Renal cortical epithelial cell (primary cell): ENCODE results near the gene NTN5. TPM values are rescaled to one million over a fixed set of nuclear protein-coding genes. Genes with fewer than 3 reads are reported as not detected.
A peak's percentile ranks its signal among the peaks of the same experiment; 100 is the strongest.
"Not testable (repeated sequence)": the region's sequence is repeated elsewhere in the genome, so short reads cannot be mapped to it uniquely, and the experiment has no call there.

Source experiments
- DNase-seq: peaks from one replicate; pipeline ENCODE4 v3.0.0-alpha.2; 2011; ENCODE audit warnings: low read depth
- total RNA-seq: library from RNA; depleted of rRNA; stranded (reverse); fragments of >200 nt; gene quantifications from 2 replicates; pipeline ENCODE4 v1.2.3, GENCODE V29; 2014

NTN5 gene
- total RNA-seq, 1 donor from 2014 or later = 0.40 TPM

- DNase-seq = no peak
Measured at GRCh38 chr19:48670699-48671445, 1.9 kb downstream of the NTN5 start.

- no peak for DNase-seq
Measured at GRCh38 chr19:48669903-48670668, 2.7 kb downstream of the NTN5 start.

GRCh38 chr19:48668761-48669160 is 4.1 kb downstream of the NTN5 start:
- no peak for DNase-seq

- DNase-seq = no peak
Measured at GRCh38 chr19:48668332-48668731, 4.5 kb downstream of the NTN5 start.

GRCh38 chr19:48665786-48666185 is 7.0 kb downstream of the NTN5 start:
- no peak for DNase-seq

GRCh38 chr19:48664476-48664875 is 8.3 kb downstream of the NTN5 start:
- no peak for DNase-seq

GRCh38 chr19:48663667-48664066 is 9.2 kb downstream of the NTN5 start:
- DNase-seq = no peak

GRCh38 chr19:48661711-48662090 is 11.1 kb downstream of the NTN5 start:
- DNase-seq = no peak

GRCh38 chr19:48660852-48661710 is 11.7 kb downstream of the NTN5 start:
- DNase-seq = peak; percentile 89

GRCh38 chr19:48659768-48660167 is 13.0 kb downstream of the NTN5 start:
- DNase-seq = peak; percentile 48

GRCh38 chr19:48658483-48658882 is 14.3 kb downstream of the NTN5 start:
- DNase-seq = no peak

- not testable (repeated sequence) for DNase-seq
Measured at GRCh38 chr19:48657828-48658227, 15.0 kb downstream of the NTN5 start.

- DNase-seq = peak; percentile 93
Measured at GRCh38 chr19:48656840-48657474, 15.9 kb downstream of the NTN5 start.

- DNase-seq = no peak
Measured at GRCh38 chr19:48654299-48655059, 18.3 kb downstream of the NTN5 start.

GRCh38 chr19:48651683-48652048 is 21.2 kb downstream of the NTN5 start:
- DNase-seq = no peak

GRCh38 chr19:48650974-48651682 is 21.7 kb downstream of the NTN5 start:
- DNase-seq = no peak

GRCh38 chr19:48648134-48648533 is 24.7 kb downstream of the NTN5 start:
- DNase-seq = no peak

- no peak for DNase-seq
Measured at GRCh38 chr19:48646722-48647216, 26.0 kb downstream of the NTN5 start.

- peak; percentile 53 for DNase-seq
Measured at GRCh38 chr19:48646001-48646721, 26.7 kb downstream of the NTN5 start, which contains the start of gene CA11. CA11 (minus strand) TSS chr19:48646187; CDS start chr19:48645632, 555 bp downstream.
